AG08395 (cell line): Measurements from ENCODE around the gene RNF187.

Experiments
- DNase-seq: peaks from one replicate; pipeline ENCODE4 v3.0.0; 2012; ENCODE audit warnings: mixed read lengths, low spot score

RNF187 gene

DNA sequence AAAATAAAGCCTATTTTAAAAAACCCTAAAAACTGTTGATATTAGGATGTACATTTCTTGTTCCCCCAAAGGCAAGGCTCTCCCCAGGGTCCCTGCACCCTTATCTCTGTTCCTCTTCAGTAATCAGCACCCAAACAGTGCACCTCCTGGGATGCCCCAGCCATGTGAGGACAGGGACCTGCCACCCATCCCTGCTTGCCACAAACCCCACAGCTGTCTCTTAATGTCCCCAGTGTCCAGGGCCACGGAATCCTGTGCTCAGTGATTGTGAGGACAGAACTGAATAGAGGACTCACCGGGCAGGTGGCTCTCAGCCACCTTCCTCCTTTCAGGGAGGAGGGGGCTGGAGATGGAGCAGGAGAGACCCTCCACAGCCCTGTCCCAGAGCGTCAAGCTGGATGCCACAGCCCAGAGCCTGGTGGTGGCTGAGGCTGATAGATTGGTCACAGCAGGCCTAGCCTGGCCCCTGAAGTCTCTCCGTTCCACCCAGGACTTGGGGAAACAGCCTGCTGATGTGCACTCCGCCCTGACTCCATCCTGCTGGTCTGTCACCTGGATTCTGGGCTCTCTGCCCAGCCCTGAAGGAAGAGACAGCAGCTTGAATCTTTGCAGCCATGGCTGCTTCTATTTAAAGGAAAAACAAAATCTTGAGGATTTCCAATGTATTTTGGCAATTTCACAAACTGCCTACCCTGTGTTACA is 23.1 kb downstream of the RNF187 start:
- DNase-seq: no peak

DNA sequence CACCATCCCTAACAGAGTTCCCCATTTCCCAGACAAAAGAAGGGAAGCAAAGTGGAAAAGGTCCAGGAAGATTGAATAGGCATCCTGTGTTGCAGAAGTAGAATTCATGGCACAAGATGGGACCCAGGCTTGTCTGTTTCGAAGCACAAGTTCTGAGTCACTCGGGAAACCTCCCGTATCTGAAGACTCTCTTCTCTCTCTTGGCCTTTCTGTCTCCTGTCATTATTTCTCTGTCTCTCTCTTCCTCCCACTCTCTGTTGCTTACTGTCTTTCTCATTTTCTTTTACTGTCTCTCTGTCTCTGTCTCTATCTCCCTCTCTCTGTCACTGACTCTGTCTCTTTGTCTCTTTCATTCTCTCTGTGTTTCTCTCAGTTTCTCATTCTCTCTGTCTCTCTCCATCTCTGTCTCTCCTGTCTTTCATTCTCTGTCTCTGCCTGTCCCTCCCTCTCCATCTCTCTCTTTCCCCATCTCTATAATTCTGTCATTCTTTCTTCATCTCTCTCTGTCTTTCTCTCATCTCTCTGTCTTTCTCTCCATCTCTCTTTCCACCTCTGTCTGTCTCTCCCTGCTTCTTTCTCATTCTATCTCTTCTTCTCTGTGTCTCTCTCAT is 23.7 kb downstream of the RNF187 start:
- no peak for DNase-seq

DNA sequence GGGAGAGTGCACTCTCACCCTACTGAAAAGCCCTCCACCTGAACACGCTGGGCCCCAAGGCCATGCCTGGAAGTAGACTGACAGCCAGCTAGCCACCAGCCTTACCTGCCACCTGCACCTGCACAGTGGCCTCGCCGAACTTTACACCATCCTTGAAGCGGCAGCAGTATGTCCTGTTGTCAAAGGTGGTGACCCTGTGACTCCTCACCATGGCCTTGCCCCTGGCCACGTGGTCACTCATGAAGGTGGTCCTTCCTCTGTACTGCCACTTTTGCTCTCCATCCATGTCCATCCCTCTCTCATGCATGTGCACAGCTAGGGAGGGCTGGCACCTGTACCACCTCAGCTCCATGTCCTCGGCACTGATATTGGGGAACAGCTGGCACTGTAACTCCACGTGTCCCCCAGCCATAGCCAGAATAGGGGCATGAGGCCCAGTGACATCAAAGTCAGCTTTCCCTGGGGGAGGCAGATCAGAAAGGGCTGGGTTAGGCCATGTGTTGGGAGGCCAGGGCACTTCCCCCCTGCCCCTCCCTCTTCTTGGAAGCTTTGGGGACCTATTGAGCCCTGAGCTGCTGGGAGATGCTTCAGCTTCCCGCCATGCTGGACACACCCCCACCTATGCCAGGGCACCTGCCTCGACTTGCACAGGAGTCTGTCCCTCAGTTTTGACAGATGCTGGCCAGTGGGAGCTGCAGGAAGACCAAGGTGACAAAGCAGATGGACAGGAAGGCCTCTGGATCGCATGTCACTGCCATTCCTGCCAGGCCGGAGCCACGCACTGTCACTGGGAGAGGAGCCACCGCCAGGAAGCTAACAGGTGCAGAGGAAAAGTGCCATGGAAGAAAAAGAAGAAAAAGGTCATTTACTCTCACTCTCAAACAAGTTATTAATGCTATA is 24.6 kb downstream of the RNF187 start:
- DNase-seq: no peak

DNA sequence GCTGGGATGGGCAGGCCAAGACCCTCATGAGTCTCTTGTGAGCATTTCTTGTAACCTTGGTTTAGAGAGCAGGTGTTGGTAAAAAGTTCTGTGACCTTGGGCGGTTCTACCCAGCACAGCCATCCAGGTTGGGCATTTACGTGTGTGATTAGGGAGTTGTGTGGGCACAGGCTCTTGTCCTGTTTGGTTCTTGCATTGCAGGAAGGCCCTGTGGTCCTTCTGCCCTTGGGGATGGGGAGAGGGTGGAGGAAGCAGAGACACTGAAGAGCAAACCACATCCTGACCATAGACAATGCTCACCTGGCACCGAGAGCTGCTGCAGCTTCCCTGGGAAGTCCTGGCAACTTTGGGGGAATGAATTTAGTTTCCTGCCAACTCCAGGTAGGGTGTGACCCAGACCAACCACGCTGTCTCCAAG is 25.6 kb downstream of the RNF187 start:
- DNase-seq: no peak

DNA sequence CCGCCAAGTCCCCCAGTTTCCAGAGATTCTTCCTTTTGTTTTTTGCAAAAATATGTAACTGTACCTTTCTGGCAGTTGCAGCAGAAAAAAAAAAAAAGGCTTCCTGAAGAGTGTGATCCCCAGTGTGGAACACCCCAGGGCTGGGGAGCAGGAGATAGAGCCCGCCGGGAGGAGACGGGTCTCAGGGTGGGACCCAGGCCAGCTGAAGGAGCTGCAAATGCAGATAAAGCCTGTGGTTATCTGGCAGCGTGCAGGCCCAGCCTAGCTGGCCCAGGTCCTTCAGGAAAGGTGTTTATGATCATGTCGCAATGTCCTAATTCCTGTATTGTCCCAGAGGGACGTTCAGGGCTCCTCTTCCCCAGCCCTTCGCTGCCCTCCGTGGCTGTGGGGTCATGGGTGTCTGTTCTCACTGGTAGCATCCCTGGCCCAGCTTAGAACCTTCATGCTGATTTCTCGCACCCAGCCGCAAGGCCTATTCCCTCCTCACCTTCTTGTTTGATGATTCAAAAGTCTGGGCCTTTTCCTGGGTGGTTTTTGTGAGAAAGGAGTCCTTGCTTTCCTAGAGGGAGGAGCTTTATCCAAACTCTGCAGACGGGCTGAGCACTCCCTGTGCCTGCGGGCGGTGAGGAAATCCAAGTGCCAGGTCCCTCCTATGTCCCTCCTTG is 26.2 kb downstream of the RNF187 start:
- DNase-seq: no peak

DNA sequence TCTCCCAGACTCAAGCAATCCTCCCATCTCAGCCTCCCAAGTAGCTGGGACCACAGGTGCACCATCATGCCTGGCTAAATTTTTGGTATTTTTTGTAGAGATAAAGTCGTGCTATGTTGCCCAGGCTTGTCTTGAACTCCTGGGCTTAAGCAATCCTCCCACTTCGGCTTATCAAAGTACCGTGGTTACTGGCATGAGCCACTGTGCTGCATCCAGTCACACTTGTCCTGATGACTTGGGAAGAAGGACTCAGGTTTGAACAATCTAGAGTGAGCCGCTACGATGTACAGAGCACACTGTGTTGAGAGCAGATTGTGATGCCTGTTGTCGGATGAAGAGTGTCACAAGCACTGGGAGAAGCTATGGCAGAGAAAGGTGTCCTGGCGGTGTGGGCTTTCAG is 27.2 kb downstream of the RNF187 start:
- no peak for DNase-seq

DNA sequence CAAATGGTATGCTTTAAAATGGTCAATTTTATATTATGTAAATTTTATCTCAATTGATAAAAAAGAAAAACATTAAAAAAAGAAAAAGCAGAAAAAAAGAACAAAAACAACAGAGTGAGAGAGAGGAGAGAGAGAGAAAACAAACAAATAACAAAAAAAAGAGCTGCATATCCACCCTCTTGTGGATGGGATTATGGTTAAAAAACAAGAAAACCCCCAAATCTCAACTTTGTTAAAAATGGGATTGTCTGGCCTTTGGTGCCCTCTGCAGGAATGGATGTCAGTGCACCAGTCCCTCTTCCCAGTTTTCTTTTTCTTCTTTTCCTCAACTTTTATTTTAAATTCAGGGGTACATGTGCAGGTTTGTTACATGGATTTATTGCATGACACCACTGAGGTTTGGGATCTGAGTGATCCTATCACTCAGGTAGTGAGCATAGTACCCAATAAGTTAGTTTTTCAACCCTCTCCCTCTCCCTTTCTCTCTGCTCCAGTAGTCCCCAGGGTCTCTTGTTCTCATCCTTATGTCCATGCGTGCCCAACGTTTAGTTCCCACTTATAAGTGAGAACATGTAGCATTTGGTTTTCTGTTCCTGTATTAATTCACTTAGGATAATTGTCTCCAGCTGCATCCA is 28.1 kb downstream of the RNF187 start:
- DNase-seq: peak; percentile 75

DNA sequence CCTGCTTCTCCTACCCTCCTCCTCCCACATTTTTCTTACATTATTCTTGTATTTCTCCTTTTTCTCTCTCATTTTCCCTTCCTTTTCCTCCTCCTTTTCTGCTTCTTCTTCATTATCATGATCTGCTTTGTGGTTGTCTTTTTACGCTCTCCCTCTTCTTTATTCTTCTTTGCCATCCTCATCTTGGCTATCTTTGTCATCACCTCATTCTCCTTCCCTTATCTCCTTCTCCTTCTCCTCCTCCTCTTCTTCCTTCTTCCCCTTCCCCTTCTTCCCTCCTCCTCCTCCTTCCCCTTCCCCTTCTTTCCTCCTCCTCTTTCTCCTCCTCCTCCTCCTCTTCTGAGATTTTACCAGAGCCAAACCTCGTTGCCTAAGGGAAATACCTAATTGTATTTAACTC is 30.5 kb downstream of the RNF187 start:
- no peak for DNase-seq

DNA sequence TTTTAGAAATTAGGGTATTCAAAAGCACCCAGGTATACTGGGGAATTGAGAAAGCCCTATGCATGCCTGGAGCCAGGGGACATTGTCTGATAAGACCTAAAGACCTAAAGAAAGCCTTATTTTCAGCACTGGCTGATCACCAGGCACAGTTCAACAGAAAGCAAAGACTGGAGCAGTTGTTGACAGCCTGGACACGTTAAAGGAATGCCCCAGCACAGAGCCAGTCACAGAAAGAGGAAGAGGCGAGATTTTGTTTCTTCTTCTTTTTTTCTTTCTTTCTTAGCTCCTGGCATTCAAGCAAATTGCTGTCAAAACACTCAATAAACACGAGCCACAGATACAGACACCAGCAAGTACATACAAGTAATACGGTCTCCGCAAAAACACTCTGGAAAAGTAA is 40.4 kb downstream of the RNF187 start:
- no peak for DNase-seq

DNA sequence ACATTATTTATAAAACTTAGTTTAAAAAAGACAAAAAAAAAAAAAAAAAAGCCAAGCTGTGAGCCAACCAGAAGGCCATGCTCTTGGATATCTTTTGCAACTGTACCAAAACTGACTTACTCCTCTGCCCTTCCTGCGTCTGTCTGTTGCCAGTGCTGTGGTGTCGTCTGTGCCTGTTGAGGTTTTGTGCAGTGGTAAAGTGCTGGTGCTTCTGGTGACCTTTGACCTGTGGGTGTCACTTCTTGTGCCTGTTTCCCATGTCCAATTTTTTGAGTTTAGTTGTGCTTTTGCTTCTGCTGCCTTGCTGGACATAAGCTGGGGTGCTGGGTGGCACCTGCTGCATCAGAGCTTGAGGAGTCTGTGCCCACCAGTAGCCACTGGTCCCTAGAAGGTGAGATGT is 41.4 kb downstream of the RNF187 start:
- no peak for DNase-seq

DNA sequence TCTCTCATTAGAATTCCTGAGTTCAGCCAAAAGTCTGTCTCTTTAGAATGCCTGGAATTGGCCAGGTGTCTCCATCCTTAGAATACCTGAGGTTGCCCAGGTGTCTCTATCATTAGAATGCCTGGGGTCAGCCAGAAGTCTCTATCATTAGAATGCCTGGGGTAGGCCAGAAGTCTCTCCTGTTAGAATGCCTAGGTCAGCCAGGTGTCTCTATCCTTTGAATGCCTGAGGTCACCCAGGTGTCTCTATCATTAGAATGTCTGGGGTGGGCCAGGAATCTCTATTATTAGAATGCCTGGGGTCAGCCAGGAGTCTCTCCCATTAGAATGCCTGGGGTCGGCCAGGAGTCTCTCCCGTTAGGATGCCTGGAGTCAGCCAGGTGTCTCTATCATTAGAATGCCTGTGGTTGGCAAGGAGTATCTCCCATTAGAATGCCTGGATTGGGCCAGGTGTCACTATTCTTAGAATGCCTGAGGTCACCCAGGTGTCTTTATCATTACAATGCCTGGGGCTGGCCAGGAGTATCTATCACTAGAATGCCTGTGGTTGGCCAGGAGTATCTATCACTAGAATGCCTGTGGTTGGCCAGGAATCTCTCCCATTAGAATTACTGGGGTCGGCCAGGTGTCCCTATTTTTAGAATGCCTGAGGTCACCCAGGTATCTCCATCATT is 43.0 kb downstream of the RNF187 start:
- no peak for DNase-seq

DNA sequence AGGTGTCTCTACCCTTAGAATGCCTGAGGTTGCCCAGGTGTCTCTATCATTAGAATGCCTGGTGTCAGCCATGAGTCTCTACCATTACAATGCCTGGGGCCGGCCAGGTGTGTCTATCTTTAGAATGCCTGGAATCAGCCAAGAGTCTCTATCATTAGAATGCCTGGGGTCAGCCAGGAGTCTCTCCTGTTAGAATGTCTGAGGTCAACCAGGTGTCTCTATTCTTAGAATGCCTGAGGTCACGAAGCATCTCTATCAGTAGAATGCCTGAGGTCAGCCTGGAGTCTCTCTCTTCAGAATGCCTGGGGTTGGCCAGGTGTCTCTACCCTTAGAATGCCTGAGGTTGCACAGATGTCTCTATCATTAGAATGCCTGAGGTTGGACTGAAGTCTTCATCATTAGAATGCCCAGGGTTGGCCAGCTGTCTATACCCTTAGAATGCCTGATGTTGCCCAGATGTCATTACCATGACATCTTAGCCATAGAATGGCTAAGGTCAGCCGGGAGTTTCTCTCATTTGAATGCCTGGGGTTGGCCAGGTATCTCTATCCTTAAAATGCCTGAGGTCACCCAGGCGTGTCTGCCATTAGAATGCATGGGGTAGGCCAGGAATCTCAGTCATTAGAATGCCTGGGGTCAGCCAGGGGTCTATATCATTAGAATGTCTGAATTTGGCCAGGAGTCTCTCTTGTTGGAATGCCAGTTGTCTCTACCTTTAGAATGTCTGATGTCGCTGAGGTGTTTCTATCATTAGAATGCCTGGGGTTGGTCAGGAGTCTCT is 44.0 kb downstream of the RNF187 start:
- no peak for DNase-seq

DNA sequence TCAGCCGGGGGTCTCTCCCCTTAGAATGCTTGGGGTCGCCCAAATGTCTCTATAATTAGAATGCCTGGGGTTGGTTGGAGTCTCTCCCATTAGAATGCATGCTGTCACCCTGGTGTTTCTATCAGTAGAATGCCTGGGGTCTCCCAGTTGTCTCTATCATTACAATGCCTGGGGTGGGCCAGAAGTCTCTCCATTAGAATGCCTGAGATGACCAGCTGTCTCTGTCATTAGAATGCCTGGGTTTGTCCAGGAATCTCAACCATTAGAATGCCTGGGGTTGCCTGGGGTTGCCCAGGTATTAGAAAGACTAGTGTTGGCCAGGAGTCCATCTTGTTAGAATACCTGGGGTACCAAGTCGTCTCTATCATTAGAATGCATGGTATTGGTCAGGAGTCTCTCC is 51.6 kb downstream of the RNF187 start:
- DNase-seq: no peak

DNA sequence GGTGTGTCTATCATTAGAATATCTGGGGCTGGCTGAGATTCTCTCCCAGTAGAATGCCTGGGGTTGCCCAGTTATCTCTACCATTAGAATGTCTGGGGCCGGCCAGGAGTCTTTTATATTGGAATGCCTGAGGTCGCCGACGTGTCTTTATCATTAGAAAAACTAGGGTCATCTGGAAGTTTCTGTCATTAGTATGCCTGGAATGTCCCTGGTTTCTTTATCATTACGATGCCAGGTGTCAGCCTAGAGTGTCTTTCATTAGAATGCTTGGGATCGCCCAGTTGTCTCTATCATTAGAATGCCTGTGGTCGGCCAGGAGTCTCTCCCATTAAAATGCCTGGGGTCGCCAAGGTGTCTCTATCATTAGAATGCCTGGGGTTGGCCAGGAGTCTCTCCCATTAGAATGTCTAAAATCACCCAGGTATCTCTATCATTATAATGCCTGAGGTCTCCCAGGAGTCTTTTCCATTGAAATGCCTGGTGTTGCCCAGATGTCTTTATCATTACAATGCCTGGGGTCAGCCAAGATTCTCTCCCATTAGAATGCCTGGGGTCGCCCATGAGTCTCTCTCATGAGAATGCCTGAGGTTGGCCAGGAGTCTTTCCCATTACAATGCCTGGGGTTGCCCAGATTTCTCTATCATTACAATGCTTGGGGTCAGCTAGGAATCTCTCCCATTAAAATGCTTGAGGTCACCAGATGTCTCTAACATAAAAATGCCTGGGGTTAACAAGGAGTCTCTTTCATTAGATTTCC is 53.2 kb downstream of the RNF187 start:
- no peak for DNase-seq

DNA sequence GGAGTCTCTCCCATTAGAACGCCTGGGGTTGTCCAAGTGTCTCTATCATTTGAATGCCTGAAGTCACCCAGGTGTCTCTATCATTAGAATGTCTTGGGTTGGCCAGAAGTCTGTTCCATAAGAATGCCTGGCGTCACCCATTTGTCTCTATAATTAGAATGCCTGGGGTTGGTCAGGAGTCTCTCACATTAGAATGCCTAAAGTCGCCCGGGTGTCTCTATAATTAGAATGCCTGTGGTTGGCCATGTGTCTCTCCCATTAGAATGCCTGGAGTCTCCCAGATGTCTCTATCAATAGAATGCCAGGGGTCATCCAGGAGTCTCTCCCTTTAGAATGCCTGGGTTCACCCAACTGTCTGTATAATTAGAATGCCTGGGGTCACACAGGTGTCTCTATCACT is 54.5 kb downstream of the RNF187 start:
- no peak for DNase-seq

DNA sequence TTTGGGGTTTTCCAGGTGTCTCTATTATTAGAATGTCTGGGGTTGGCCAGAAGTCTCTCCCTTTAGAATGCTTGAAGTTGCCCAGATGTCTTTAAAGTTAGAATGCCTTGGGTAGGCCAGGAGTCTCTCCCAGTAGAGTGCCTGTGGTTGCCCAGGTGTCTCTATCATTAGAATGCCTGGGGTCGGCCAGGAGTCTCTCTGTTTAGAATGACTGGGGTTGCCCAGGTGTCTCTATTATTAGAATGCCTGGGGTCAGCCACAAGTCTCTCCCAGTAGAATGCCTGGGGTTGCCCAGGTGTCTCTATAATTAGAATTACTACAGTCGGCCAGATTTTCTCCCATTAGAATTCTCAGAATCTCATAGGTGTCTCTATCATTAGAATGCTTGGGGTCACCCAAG is 55.2 kb downstream of the RNF187 start:
- no peak for DNase-seq

DNA sequence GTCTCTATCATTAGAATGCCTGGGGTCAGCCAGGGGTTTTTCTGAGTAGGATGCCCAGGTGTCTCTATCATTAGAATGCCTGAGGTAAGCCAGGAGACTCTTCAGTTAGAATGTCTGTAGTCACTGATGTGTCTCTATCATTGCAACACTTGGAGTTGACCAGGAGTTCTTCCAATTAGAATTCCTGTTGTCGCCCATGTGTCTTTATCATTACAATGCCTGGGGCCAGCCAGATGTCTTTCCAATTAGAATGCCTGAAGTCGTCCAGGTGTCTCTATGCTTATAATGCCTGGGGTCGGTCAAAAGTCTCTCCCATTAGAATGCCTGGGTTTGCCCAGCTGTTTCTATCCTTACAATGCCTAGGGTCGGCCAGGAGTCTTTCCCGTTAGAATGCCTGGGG is 55.8 kb downstream of the RNF187 start:
- DNase-seq: no peak

DNA sequence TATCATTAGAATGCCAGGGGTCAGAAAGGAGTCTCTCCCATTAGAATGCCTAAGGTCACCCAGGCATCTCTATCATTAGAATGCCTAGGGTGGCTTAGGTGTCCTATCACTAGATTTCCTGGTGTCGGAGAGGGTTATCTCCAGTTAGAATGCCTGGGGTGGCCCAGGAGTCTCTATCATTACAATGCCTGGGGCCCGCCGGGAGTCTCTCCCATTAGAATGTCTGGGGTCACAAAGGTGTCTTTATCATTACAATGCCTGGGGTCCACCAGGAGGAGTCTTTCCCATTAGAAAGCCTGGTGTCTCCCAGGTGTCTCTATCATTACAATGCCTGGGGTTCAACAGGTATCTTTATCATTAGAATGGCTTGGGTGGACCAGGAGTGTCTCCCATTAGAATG is 56.2 kb downstream of the RNF187 start:
- no peak for DNase-seq

DNA sequence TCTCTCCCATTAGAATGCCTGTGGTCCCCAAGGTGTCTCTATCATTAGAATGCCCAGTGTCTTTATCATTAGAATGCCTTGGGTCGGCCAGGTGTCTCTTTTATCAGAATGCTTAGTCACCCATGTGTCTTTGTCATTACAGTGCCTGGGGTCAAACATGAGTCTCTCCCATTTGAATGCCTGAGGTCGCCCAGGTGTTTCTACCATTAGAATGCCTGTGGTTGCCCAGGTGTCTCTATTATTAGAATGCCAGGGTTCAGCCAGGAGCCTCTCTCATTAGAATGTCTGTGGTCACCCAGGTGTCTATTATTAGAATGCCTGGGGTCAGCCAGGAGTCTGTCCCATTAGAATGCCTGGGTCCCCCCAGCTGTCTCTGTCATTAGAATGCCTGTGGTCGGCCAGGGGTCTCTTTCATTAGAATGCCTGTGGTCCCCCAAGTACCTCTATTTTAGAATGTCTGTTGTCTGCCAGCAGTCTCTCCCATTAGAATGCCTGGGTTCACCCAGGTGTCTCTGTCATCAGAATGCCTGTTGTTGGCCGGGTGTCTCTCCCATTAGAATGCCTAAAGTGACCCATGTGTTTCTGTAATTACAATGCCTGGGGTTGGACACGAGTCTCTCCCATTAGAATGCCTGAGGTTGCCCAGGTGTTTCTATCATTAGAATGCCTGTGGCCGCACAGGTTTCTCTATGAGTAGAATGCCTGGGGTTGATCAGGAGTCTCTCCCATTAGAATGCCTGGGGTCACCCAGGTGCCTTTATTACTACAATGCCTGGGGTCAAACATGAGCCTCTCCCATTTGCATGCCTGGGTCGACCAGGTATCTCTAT is 57.1 kb downstream of the RNF187 start:
- no peak for DNase-seq
